Neural progenitor cell (in vitro differentiated cells): ENCODE data around the gene IFITM10.

Experiments
- CTCF ChIP-seq: fragments of 200-600 bp; sonication (generic); IDR thresholded peaks from 2 replicates; pipeline ENCODE4 v1.5.1; 2017; ENCODE audit warnings: antibody characterized with exemption, mild to moderate bottlenecking
- EZH2 ChIP-seq: fragments of 200-600 bp; sonication (generic); IDR thresholded peaks from 2 replicates; pipeline ENCODE4 v1.6.1; 2017; ENCODE audit warnings: antibody characterized with exemption, mild to moderate bottlenecking, moderate library complexity

DNA sequence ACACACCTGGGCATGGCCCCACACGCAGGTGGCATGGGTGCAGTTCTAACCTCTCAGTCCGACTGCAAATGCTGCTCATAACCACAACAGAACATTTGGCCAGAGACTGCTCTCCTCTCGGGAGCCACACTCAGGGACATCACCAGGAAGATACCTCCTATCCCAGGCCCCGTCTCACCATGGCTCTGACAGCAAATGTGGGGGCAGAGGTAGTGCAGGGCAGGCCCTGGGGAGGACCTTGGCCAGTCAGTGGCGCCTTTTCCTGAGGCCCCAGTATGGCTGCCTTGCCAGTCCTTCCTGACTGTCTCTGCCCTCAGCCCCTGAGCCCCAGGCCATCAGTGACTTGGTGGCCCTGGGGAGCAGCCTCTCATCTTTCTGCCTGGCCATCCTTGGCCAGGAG, 50.6 kb downstream of the IFITM10 start:
- TF ChIP-seq CTCF: no peak
- no peak for TF ChIP-seq EZH2
